ENCODE data around the gene TPM4.

TPM4 gene

GRCh38 chr19:16134510-16134909 is 58.2 kb downstream of the TPM4 start:
- Mint-ChIP-seq H3K36me3 (ENCODE audit: low read depth) (peaks cover 56% of the 10 kb centered on the region), H3K9me3 (peaks cover 10% of the 10 kb centered on the region), H3K4me1 (ENCODE audit: low read depth) (peaks cover 19% of the 10 kb centered on the region), H3K27me3 (no peaks in the 10 kb centered on the region), H3K27ac (no peak overlapping the region), H3K4me3 (no peak overlapping the region)

DNA sequence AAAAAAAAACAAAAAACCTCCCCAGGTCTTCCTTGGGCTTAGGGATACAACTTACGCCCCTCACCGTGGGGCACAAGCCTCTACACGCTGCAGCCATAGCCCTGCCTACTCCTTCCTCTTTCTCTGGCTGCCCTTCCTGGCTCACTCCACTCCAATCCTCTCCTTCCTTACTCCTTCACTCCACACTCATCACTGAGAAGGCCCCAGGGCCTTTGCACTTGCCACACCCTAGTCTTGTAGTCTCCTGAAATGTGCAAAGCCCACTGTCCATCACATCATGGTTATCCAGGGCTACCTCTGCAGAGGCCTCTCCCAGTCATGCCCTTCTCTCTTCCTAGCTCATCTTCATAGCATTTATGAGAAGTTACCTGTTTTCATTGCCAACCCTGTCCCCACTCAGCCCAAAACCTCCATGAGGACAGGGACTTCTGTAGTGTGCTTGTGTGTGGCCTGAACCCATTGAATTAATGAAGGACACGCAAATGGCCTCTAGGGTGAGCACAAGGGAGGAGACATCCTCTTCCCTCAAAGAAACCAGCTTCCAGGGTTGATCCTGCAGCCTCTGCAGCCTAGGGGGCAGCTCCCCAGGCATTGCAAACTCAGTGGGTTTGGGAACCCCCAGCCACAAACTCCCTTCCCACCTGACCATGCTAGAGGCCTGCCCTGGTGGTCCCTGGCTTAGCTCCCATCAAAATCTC is 59.3 kb downstream of the TPM4 start:
- no peaks in the 10 kb centered on the region for H3K27me3 Mint-ChIP-seq
- H3K9me3 Mint-ChIP-seq = peaks cover 10% of the 10 kb centered on the region
- no peak overlapping the region for H3K4me3 Mint-ChIP-seq
- peaks cover 45% of the 10 kb centered on the region for H3K36me3 Mint-ChIP-seq (ENCODE audit: low read depth)
- peak overlapping the region; percentile 18 for H3K27ac Mint-ChIP-seq
- H3K4me1 Mint-ChIP-seq (ENCODE audit: low read depth) = peaks cover 26% of the 10 kb centered on the region

- H3K4me3 Mint-ChIP-seq = no peak overlapping the region
- H3K4me1 Mint-ChIP-seq (ENCODE audit: low read depth) = peaks cover 34% of the 10 kb centered on the region
- H3K9me3 Mint-ChIP-seq = peaks cover 6% of the 10 kb centered on the region
- H3K27me3 Mint-ChIP-seq = no peaks in the 10 kb centered on the region
- peaks cover 37% of the 10 kb centered on the region for H3K36me3 Mint-ChIP-seq (ENCODE audit: low read depth)
- H3K27ac Mint-ChIP-seq = no peak overlapping the region
These were observed 60.1 kb downstream of the TPM4 start for GRCh38 chr19:16136185-16136999.

GRCh38 chr19:16139752-16140151 is 63.5 kb downstream of the TPM4 start:
- H3K4me3 Mint-ChIP-seq = peak overlapping the region; percentile 10
- peak overlapping the region; percentile 5 for H3K27ac Mint-ChIP-seq
- no peaks in the 10 kb centered on the region for H3K9me3 Mint-ChIP-seq
- H3K4me1 Mint-ChIP-seq (ENCODE audit: low read depth) = peaks cover 44% of the 10 kb centered on the region
- peaks cover 4% of the 10 kb centered on the region for H3K36me3 Mint-ChIP-seq (ENCODE audit: low read depth)
- H3K27me3 Mint-ChIP-seq = no peaks in the 10 kb centered on the region

- H3K4me3 Mint-ChIP-seq = no peak overlapping the region
- no peaks in the 10 kb centered on the region for H3K9me3 Mint-ChIP-seq
- H3K36me3 Mint-ChIP-seq (ENCODE audit: low read depth) = peaks cover 1% of the 10 kb centered on the region
- peak overlapping the region; percentile 61 for H3K27ac Mint-ChIP-seq
- no peaks in the 10 kb centered on the region for H3K27me3 Mint-ChIP-seq
- peaks cover 51% of the 10 kb centered on the region for H3K4me1 Mint-ChIP-seq (ENCODE audit: low read depth)
These were observed 64.7 kb downstream of the TPM4 start for GRCh38 chr19:16141043-16141442.

GRCh38 chr19:16142032-16142580 is 65.8 kb downstream of the TPM4 start:
- Mint-ChIP-seq H3K4me1 (ENCODE audit: low read depth) (peaks cover 52% of the 10 kb centered on the region), H3K36me3 (ENCODE audit: low read depth) (peaks cover 5% of the 10 kb centered on the region), H3K9me3 (no peaks in the 10 kb centered on the region), H3K27ac (peak overlapping the region; percentile 62), H3K4me3 (no peak overlapping the region), H3K27me3 (no peaks in the 10 kb centered on the region)

DNA sequence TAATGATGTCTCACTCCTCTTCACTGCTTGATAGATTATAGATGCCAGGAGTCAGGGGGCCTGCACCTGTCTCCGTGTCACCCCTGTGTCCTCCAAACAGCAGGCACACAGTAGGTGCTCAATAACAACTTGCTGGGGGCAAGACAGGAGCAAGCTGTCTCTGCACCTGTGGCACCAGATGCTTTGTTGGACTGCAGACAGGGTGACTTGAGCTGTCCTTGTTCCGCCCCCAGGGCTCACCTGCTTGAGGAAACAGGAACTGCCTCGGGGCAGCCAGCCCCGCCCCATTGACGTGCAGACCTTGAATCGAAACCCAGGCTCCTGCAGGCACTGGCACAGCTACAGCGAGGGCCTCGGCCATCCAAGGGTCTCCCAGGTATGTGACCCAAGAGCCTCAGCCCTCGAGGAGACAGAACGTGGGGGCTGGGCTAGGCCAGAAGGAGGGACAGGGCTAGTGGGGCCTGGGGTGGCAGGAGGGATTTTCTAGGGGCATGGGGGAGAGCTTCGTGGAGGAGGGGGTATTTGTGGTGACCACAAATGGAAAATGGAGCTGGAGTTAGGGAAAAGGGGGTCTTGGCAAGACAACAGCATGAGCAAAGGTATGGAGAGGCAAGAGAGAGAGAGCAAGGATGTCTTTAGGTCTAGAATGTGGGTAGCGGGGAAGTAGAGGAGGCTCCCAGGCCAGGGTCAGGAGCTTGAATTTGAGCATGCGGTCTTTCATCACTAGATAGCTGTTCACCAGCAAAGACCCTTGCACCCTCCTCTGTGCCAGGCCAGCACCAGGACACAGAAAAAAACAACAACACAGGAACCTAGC is 67.3 kb downstream of the TPM4 start, which contains the start of gene HSH2D:
Gene HSH2D, plus strand, starts transcription at position 287 of the 817 bp plus-strand sequence. CDS start 5,066 bp downstream, outside the sequence.
- Mint-ChIP-seq H3K36me3 (ENCODE audit: low read depth) (peaks cover 5% of the 10 kb centered on the region), H3K4me3 (peak within 1 kb of the TSS; percentile 94), H3K4me1 (ENCODE audit: low read depth) (peaks cover 52% of the 10 kb centered on the region), H3K27ac (peak within 1 kb of the TSS; percentile 98), H3K27me3 (no peaks in the 10 kb centered on the region), H3K9me3 (no peaks in the 10 kb centered on the region)

GRCh38 chr19:16144216-16144581 is 67.9 kb downstream of the TPM4 start:
- peaks cover 9% of the 10 kb centered on the region for H3K36me3 Mint-ChIP-seq (ENCODE audit: low read depth)
- H3K4me3 Mint-ChIP-seq = peak overlapping the region; percentile 94
- no peaks in the 10 kb centered on the region for H3K9me3 Mint-ChIP-seq
- H3K4me1 Mint-ChIP-seq (ENCODE audit: low read depth) = peaks cover 56% of the 10 kb centered on the region
- peak overlapping the region; percentile 98 for H3K27ac Mint-ChIP-seq
- H3K27me3 Mint-ChIP-seq = no peaks in the 10 kb centered on the region

- Mint-ChIP-seq H3K27ac (peak overlapping the region; percentile 28), H3K36me3 (ENCODE audit: low read depth) (peaks cover 12% of the 10 kb centered on the region), H3K4me1 (ENCODE audit: low read depth) (peaks cover 44% of the 10 kb centered on the region), H3K27me3 (no peaks in the 10 kb centered on the region), H3K4me3 (peak overlapping the region; percentile 94), H3K9me3 (no peaks in the 10 kb centered on the region)
These were observed 69.8 kb downstream of the TPM4 start for GRCh38 chr19:16146112-16146511.

- Mint-ChIP-seq H3K9me3 (no peaks in the 10 kb centered on the region), H3K36me3 (ENCODE audit: low read depth) (peaks cover 25% of the 10 kb centered on the region), H3K4me3 (no peak overlapping the region), H3K27ac (no peak overlapping the region), H3K4me1 (ENCODE audit: low read depth) (peaks cover 29% of the 10 kb centered on the region), H3K27me3 (no peaks in the 10 kb centered on the region)
These were observed 72.3 kb downstream of the TPM4 start for GRCh38 chr19:16148443-16149229.

Data from stimulated activated naive CD8-positive, alpha-beta T cell treated with anti-CD3 and anti-CD28 coated beads, Interleukin-15, Interleukin-2, amounts not matched to agents 100 ng/mL and 50 ng/mL, for 24 hours (primary cell).